Fibroblast of lung (primary cell): ENCODE data around the gene SESN3. TPM values are rescaled to one million over a fixed set of nuclear protein-coding genes. Genes with fewer than 3 reads are reported as not detected.
A peak's percentile ranks its signal among the peaks of the same experiment; 100 is the strongest.

Experiments used
- DNase-seq, 2 donors: peaks; one replicate each; pipeline versions ENCODE4 v3.0.0 to v3.0.0-alpha.2; 2010; ENCODE audit warnings: low read depth in 2 of 2
- H2AFZ ChIP-seq: 2 replicates; pipeline ENCODE4 v1.5.1; 2012; ENCODE audit warnings: low read length, control low read depth, inconsistent platforms
- H3K27ac ChIP-seq: 2 replicates; pipeline ENCODE4 v1.5.1; 2011; ENCODE audit warnings: low read length, control low read depth; ENCODE audit not compliant: insufficient read depth
- H3K27me3 ChIP-seq: 2 replicates; pipeline ENCODE4 v1.5.1; 2011; ENCODE audit warnings: mild to moderate bottlenecking, low read length; ENCODE audit not compliant: control insufficient read depth, insufficient read depth
- H3K36me3 ChIP-seq: 2 replicates; pipeline ENCODE4 v1.5.1; 2011; ENCODE audit warnings: low read length; ENCODE audit not compliant: control insufficient read depth, insufficient read depth
- H3K4me1 ChIP-seq: 2 replicates; pipeline ENCODE4 v1.5.1; 2011; ENCODE audit warnings: low read length; ENCODE audit not compliant: control insufficient read depth, insufficient read depth; ENCODE audit errors: extremely low read depth
- H3K4me2 ChIP-seq: 2 replicates; pipeline ENCODE4 v1.5.1; 2011; ENCODE audit warnings: low read length, control low read depth; ENCODE audit not compliant: insufficient read depth; ENCODE audit errors: extremely low read depth
- H3K4me3 ChIP-seq, 4 experiments: fragments of 200-600 bp in 1 of 4; sonication (generic) in 1 of 4; replicated peaks in 1 of 4; 2 replicates each; pipeline ENCODE4 v1.5.1; 2011 to 2016; ENCODE audit warnings: low read length in 4 of 4, low read depth in 3 of 4, mild to moderate bottlenecking in 3 of 4, control low read depth in 2 of 4, inconsistent platforms in 1 of 4, mixed read lengths in 1 of 4; ENCODE audit not compliant: insufficient read depth in 1 of 4; ENCODE audit errors: control extremely low read depth in 1 of 4
- H3K79me2 ChIP-seq: 2 replicates; pipeline ENCODE4 v1.5.1; 2012; ENCODE audit warnings: mild to moderate bottlenecking, low read length, inconsistent platforms; ENCODE audit not compliant: control insufficient read depth, insufficient read depth
- H3K9ac ChIP-seq: 2 replicates; pipeline ENCODE4 v1.5.1; 2011; ENCODE audit warnings: mild to moderate bottlenecking, low read length, control low read depth; ENCODE audit not compliant: insufficient read depth
- H3K9me3 ChIP-seq: 2 replicates; pipeline ENCODE4 v1.5.1; 2012; ENCODE audit warnings: low read depth, low read length; ENCODE audit not compliant: control insufficient read depth, insufficient read depth
- H4K20me1 ChIP-seq: 2 replicates; pipeline ENCODE4 v1.5.1; 2011; ENCODE audit warnings: low read length; ENCODE audit not compliant: control insufficient read depth, insufficient read depth; ENCODE audit errors: extremely low read depth
- CTCF ChIP-seq, 2 donors: IDR thresholded peaks in 1 of 2; conservative IDR thresholded peaks in 1 of 2; 1 replicate in 1 of 2; 2 replicates in 1 of 2; pipeline ENCODE4 v1.5.1; 2011 to 2012; ENCODE audit warnings: low read length in 2 of 2, control low read depth in 1 of 2, inconsistent platforms in 1 of 2, low read depth in 1 of 2, mild to moderate bottlenecking in 1 of 2
- EZH2 ChIP-seq: IDR thresholded peaks from 2 replicates; pipeline ENCODE4 v1.5.1; 2012; ENCODE audit warnings: low read length, control low read depth, mild to moderate bottlenecking; ENCODE audit errors: missing control alignments
- polyA plus RNA-seq, 2 donors: library from polyadenylated mRNA; depleted of rRNA in 1 of 2; stranded (reverse) in 1 of 2; unstranded in 1 of 2; fragments of >200 nt; gene quantifications; 2 replicates each; pipeline ENCODE4 v1.2.1, GENCODE V29; 2011 to 2012; ENCODE audit warnings: missing spikeins in 1 of 2
- total RNA-seq: library from RNA; depleted of rRNA; stranded (reverse); fragments of >200 nt; gene quantifications from 2 replicates; pipeline ENCODE4 v1.2.1, GENCODE V29; 2014

Gene SESN3
- total and polyA plus RNA-seq, 2 donors (not counting 1 experiment from before 2014, with no cell fraction given) = 6.4 to 60.1 TPM

DNA sequence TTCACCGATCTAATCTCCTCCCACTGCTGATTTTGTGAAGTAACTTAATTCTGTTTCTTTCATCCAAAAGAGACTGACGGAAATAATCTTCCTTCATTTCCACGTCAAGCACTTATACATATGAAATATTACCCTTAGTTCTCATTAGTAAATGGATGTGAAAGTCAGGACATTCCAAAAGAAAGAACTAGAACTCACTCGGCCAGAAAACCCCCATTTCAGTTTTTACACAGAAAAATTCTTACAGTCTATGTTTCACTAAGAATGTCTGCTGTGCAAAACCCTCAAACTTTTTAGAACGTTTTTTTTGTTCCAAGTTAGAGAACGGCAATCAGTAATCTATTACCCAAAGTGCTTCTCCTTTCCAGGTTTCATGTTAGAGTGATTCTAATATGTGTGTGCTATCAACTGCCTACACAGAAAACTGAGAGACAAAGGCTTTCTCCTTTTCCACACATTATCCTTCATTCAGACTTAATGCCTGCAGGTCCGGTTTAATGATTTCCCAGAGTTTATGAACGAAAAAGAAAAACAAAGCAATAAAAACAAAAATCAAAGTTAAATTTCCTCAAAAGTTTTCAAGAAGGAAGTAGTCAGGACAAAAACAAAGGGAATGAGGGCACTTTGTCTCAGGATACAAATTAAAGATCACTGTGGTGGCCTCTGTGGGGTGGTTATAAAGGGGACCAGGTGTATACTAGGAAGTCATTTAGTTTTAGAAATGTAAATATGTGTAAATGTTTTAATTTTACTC lies 11.3 kb upstream of the SESN3 start:
- TF ChIP-seq CTCF (conservative IDR thresholded peaks at IDR 0.05 in 1 of 2, IDR thresholded peaks at IDR 0.05 in 1 of 2; ENCODE audit: low read depth in 1 of 2, low read length in 2 of 2) (no peak), EZH2 (no peak)
- Histone ChIP-seq H4K20me1 (no peaks in the 10 kb centered on the region), H3K9me3 (no peaks in the 10 kb centered on the region), H3K79me2 (no peaks in the 10 kb centered on the region), H3K4me3 (peak overlapping the region in 2 of 4 experiments; percentile 18), H3K4me1 (no peaks in the 10 kb centered on the region), H3K27me3 (no peaks in the 10 kb centered on the region), H3K4me2 (peak overlapping the region; percentile 41), H3K27ac (no peak overlapping the region), H2AFZ (peak overlapping the region; percentile 37), H3K36me3 (no peaks in the 10 kb centered on the region), H3K9ac (no peak overlapping the region)
- DNase-seq = no peak

DNA sequence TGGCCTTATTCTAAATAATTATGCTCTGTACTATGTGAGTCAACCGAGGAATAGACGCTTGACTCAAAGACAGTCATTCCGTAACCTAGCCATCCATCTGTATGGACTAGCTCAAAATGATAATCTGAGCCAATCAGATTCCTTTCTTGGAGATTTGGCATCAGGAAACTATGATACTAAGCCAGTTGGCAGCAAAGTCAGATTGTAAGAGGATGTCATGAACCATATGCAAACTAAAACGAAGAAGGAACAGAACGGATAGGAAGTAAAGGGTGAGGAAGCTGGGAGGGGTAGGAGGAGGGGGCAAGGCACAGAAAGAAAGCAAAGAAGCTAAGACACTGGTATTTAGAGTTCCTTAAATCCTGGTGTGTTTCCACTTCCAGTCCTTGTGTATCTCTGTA lies 10.7 kb upstream of the SESN3 start:
- H3K27me3 ChIP-seq = no peaks in the 10 kb centered on the region
- no peaks in the 10 kb centered on the region for H3K79me2 ChIP-seq
- peak overlapping the region; percentile 41 for H3K4me2 ChIP-seq
- no peaks in the 10 kb centered on the region for H4K20me1 ChIP-seq
- TF ChIP-seq CTCF (conservative IDR thresholded peaks at IDR 0.05 in 1 of 2, IDR thresholded peaks at IDR 0.05 in 1 of 2; ENCODE audit: low read depth in 1 of 2, low read length in 2 of 2) (no peak), EZH2 (no peak)
- no peak overlapping the region for H3K9ac ChIP-seq
- DNase-seq = peak; percentile 16 to 39
- peak overlapping the region in 2 of 4 experiments; percentile 18 for H3K4me3 ChIP-seq
- peak overlapping the region; percentile 37 for H2AFZ ChIP-seq
- H3K9me3 ChIP-seq = no peaks in the 10 kb centered on the region
- H3K36me3 ChIP-seq = no peaks in the 10 kb centered on the region
- H3K4me1 ChIP-seq = no peaks in the 10 kb centered on the region
- H3K27ac ChIP-seq = no peak overlapping the region

DNA sequence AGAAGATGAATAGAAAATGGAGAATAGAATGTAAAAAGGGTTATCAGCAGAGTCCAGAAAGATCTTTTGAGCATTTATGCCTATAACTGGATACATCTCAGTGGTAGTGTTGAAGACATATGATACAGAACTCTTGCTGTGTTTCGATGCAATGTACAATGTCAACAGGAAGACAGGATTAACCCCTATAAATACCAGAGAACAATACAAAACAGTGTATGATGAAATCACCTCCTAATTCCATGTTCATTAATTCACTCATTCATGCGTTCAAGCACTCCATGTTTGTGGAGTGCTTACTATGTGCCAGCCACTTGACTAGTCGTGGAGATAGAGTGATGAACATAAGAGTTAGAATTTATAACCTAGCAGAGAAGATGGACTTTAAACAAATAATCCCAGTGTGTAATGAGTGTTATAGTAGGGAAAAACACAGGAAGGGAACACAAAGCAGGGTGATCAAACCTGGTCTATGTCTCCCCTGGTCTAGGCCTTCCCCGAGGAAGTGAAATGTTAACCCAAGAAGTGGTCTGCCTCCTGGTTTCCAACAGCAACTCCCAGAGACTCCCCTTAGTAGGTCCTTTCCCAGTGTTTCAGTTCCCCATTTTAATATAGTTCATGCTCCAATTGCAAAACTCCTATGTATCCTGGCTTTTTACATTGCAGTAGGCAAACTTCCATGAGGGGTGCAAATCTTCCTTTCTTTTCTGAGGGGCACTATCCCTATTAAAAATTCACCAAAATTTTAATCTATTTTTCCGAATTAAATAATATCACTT lies 9.1 kb upstream of the SESN3 start:
- H3K9me3 ChIP-seq = no peaks in the 10 kb centered on the region
- H3K9ac ChIP-seq = no peak overlapping the region
- no peak overlapping the region for H3K27ac ChIP-seq
- no peaks in the 10 kb centered on the region for H3K27me3 ChIP-seq
- no peak overlapping the region for H3K4me3 ChIP-seq
- H3K36me3 ChIP-seq = no peaks in the 10 kb centered on the region
- no peaks in the 10 kb centered on the region for H3K79me2 ChIP-seq
- no peak overlapping the region for H2AFZ ChIP-seq
- TF ChIP-seq EZH2 = no peak
- no peak for TF ChIP-seq CTCF (conservative IDR thresholded peaks at IDR 0.05 in 1 of 2, IDR thresholded peaks at IDR 0.05 in 1 of 2; ENCODE audit: low read depth in 1 of 2, low read length in 2 of 2)
- no peak overlapping the region for H3K4me2 ChIP-seq
- H4K20me1 ChIP-seq = no peaks in the 10 kb centered on the region
- H3K4me1 ChIP-seq = no peaks in the 10 kb centered on the region
- DNase-seq = no peak
